Measurements from ENCODE around the gene PNMA8B.

GRCh38 chr19:46453661-46454060 is 42.0 kb downstream of the PNMA8B start:
- no peak for TF ChIP-seq EP300 (IDR thresholded peaks at IDR 0.05)
- no peak for TF ChIP-seq POLR2A (IDR thresholded peaks at IDR 0.05)
- no peak for TF ChIP-seq POLR2AphosphoS5 (IDR thresholded peaks at IDR 0.05)
